ENCODE results near the gene SIGLEC7. TPM values are rescaled to one million over a fixed set of nuclear protein-coding genes. Genes with fewer than 3 reads are reported as not detected.
"Not testable (repeated sequence)": the region's sequence is repeated elsewhere in the genome, so short reads cannot be mapped to it uniquely, and the experiment has no call there.

SIGLEC7 gene
- polyA plus RNA-seq, 4 donors, result 0.32 to 0.62 (median 0.43) TPM

DNA sequence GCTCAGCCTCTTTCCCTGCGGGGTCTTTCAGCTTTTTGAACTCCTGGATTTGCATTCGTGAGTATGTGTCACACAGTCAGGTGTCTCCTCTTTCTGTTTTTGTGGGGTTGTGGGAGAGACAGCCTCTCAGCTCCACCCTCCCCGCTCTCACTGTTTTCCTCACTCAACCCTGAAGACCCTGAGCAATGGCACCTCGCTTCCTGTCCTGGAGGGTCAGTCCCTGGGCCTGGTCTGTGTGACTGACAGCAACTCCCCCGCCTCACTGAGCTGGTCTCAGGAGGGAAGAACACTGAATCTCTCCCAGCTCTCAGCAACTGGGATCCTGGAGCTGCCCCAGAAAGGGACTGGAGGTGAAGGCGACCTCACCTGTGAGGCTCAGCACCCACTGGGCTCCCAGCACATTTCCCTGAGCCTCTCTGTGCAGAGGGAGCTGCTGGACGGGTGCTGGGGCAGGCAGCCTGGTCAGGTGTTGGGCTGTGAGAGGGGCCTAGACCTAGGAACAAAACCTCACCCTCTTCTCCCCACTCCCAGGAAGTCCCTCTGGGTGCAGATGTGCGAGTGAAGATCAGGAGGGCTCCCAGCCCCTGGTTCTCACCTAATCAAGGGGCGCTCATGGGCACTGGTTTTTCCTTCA is 4.2 kb upstream of the SIGLEC7 start:
- no peak for DNase-seq (ENCODE audit: low read depth in 4 of 4, low spot score in 3 of 4)

DNA sequence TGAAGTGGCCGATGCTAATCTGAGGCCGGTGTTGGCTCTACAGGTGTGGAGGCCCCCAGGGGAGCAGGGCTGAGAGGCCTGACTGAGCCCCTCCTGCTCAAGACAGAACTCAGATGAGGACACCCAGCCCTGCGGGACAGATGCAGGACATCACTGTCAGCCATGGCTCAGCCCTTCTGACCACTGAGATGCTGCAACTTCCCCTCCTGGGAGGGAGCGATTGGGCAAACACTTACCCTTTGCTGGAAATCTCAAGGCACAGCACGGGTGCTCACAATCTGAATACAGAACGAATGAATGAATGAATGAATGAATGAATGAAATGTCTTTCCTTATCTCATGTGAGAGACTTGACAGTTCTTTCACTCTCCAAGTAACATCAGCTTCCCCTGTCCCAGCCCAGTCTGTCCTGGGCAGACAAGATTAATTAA is 3.5 kb upstream of the SIGLEC7 start:
- DNase-seq (ENCODE audit: low read depth in 4 of 4, low spot score in 3 of 4), result no peak

DNA sequence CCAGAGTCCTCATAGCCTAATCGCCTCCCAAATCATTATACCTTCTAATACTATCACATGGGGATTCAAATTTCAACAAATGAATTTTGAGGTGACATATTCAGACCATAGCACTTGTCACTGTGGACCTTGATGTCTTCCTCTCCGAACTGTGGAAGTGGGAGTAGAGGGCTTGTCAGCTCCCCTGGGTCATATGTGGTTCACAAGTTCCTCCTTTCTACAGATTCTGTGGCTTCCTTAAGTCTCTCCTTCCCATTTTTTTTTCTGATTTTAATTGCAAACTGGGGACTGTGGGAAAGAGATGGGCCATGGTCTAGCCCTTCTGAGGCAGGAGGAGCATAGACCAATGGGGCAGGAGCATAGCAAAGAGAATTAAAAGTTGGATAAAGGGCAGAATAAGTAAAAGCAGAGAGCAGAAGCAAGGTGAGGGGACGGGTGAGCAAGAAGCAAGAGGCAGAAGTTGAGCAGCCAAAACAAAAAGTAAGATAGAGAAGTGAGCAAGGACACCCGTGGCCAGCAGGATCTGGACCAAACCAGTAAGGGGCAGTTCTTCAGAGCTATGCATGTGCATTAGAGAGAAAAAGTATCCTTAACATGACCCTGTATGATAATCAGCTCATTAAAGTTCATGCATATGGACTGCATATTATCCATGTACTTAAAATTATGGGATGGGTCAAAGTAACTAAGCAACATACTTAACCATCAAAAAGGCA is 2.6 kb upstream of the SIGLEC7 start:
- no peak for DNase-seq (ENCODE audit: low read depth in 4 of 4, low spot score in 3 of 4)

DNA sequence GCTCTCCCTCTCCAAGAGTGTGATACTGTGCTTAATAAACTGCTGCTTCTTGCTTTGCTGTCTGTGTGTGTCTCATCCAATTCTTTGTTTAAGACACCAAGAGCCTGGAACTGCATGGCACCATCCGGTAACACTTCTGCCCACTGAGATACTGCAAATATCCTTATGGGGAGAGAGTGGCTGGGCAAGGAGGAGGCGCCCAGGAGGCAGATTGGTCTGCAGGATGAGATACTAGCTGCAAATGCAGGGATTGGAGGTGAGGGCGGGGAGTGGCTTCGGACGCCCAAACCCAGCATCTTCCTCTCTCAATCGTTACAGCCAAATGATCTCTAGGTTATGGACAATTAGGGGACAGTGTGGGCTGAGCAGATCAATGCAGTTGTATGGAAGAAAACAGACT is 1.7 kb upstream of the SIGLEC7 start:
- no peak for DNase-seq (ENCODE audit: low read depth in 4 of 4, low spot score in 3 of 4)

DNA sequence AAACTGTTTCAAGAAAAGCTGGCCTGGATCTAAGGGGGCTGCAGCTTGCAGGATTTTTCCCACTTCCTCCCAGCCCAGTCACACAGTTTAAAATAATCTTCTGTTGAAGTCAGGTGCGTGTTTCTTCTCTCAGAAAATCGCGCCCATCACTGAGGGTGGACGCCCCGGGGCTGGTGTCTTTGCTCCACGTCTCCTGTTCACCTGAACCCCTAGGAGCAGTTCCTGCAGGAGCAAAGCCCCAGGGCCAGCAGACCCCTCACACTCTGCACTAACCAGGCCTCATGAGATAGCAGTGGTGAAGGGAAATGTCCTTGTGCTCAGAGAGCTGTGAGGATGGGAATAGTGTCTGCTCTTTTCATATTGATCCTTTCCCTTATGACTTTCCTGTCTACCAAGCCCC is 920 bp upstream of the SIGLEC7 start:
- no peak for DNase-seq (ENCODE audit: low read depth in 4 of 4, low spot score in 3 of 4)

DNA sequence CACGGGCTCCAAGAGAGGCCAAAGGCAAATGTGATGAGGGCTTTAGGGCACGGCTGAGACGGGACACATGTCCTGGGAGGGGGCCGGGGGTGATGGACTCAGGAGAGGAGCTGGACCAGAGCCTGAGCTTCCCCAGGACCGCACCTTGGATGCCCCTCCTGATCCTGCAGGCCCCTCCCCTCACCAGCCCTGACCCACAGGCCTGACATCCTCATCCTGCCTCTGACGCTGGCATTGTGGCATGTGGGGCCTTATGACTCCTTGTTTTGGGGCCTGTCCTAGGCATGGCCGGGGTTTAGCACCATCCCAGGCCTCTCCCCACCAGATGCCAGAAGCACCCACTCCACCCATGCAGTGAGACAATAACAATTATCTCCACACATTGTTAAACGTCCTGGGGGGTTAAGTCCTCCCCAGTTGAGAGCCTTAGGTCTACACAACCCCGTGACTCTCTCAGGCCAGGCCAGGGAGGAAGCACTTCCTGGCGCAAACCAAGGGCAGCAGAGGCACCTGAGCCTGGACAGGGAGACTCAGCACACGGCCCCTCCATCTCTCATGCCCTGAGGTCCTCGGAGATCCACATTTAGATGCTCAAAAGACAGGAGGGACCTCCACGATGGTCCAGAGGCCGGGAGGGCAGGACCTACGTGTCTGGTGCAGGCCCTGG is 841 bp downstream of the SIGLEC7 start:
- not testable (repeated sequence) for DNase-seq (ENCODE audit: low read depth in 4 of 4, low spot score in 3 of 4)

DNA sequence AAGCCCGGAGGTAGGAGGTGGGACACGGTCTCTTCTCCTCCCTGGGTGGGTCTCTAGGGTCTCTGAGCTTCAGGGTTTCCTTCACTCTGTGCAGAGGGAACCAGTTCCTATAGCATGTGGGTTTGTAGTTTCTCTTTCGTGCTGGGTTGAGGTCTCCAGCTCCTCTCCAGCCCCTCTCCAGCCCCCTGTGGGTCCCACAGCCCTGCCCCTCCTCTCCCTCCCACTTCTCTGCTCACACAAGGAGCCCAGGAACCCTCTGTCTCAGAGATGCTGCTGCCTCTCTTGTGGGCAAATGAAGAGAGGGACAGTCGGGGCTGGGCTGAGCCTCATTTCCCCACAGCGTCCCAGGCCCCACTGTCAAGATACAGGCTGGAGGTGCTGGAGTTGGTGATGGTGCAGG is 1.4 kb downstream of the SIGLEC7 start:
- no peak for DNase-seq (ENCODE audit: low read depth in 4 of 4, low spot score in 3 of 4)

DNA sequence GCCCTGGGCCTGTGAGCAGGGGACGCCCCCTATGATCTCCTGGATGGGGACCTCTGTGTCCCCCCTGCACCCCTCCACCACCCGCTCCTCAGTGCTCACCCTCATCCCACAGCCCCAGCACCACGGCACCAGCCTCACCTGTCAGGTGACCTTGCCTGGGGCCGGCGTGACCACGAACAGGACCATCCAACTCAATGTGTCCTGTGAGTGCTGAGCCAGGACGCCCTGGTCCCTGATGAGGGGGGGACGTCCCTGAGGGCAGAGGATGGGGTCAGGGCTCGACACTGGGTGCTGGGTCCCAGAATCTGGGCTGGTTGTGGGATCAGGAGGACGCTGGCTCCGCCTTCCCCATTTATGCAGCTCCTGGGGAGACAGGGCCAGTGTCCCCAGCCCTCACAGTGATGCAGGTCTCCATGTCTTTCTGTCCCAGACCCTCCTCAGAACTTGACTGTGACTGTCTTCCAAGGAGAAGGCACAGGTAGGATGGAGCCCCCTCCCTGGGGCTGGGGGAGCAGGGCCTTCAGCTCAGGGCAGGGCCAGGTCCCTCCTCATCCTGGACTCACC is 2.5 kb downstream of the SIGLEC7 start:
- no peak for DNase-seq (ENCODE audit: low read depth in 4 of 4, low spot score in 3 of 4)

DNA sequence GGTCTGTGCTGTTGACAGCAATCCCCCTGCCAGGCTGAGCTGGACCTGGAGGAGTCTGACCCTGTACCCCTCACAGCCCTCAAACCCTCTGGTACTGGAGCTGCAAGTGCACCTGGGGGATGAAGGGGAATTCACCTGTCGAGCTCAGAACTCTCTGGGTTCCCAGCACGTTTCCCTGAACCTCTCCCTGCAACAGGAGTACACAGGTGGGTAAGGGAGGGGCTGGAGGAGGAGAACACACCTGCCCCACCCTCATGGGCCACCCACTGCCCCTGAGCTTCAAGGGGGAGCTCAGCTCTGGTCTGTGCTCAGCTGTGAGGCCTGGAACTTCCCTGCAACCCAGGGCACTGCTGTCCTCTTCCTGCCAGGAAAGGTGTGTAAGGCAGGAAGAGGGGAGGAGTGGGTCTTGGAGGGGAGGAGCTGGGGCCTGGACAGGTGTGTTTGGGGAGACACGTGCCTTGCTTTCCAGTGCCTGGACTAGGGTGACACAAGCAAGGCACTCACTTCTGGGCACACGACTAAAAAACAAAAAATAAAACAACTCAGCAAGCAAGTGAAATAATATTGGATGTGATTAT is 3.9 kb downstream of the SIGLEC7 start:
- DNase-seq (ENCODE audit: low read depth in 4 of 4, low spot score in 3 of 4), result no peak

DNA sequence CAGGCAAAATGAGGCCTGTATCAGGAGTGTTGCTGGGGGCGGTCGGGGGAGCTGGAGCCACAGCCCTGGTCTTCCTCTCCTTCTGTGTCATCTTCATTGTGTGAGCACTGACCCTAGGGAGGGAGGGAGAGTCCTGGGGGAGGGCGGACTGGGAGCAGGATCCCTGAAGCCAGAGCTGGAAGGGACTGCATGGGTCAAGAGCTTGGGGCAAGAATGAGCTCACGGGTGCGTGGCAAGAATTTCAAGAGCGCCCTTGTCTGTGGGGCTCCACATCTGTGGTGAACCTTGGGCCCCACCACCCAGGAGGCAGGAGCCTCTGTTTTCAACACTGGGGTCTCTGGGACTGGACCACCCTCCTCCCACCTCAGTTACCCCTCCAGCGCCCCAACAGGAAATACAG is 4.7 kb downstream of the SIGLEC7 start:
- no peak for DNase-seq (ENCODE audit: low read depth in 4 of 4, low spot score in 3 of 4)

DNA sequence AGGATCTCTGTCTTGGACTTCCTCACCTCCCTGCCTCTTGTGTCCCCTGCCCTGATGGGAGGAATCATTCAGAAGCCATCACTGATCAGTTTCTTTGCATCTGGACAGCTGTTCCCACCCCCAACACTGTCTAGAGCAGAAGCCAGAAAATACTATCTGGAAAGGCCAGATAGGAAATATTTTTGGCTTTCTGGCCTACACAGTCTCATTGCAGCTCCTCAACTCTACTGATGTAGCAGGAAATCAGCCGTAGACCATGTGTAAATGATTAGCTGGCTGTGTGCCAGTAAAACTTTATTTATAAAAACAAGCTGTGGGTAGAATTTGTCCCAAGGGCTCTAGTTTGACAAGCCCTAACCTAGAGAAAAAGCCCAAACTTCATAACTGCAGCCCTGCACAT is 5.6 kb downstream of the SIGLEC7 start:
- DNase-seq (ENCODE audit: low read depth in 4 of 4, low spot score in 3 of 4), result no peak

DNA sequence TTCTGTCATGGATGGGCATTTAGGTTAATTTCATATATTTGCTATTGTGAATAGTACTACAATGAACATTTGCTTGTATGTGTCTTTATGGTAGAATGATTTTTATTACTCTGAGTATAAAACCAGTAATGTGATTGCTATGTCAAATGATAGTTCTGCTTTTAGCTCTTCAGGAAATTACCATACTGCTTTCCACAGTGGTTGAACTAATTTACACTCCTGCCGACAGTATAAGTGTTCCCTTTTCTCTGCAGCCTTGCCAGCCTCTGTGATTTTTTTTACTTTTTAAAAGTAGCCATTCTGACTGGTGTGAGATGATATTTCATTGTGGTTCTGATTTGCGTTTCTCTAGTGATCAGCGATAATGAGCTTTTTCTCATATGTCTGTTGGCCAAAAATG is 6.5 kb downstream of the SIGLEC7 start:
- no peak for DNase-seq (ENCODE audit: low read depth in 4 of 4, low spot score in 3 of 4)

DNA sequence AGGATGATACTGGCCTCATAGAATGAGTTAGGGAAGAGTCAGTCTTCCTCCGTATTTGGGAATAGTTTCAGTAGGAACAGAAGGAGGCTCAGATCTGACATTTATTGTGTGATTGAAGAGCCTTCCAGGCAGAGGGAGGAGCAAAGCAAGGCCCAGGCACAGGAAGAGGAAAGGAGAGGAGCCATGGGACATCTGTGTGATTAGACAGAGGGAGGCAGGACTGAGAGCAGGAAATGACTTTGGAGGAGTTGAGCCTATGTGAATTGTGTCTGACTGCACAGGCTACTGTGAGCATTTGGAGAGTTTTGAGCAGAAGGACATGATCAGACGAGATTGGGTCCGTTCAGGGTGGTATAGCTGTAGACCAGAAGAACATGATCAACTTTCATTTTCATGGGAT is 8.5 kb downstream of the SIGLEC7 start:
- DNase-seq (ENCODE audit: low read depth in 4 of 4, low spot score in 3 of 4), result no peak

DNA sequence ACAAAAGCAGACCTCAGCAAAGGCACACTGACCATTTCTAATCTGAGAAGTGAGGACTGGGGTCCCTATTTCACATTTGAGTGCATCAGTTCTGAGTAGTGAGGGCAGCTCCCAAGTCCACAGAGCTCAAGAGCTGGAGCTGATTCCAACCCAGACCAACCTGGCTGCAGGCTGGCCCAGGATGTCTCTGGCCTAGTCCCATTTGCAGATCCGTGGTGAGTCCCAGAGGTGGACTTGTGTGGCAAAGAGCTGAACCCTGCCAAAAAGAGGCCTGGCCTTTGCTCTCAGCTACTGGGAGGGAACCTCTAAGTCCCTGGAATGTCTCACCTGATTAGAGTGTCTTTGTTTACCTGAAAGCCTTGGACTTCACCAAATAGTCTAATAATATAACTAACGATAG is 14.6 kb downstream of the SIGLEC7 start:
- no peak for DNase-seq (ENCODE audit: low read depth in 4 of 4, low spot score in 3 of 4)

DNA sequence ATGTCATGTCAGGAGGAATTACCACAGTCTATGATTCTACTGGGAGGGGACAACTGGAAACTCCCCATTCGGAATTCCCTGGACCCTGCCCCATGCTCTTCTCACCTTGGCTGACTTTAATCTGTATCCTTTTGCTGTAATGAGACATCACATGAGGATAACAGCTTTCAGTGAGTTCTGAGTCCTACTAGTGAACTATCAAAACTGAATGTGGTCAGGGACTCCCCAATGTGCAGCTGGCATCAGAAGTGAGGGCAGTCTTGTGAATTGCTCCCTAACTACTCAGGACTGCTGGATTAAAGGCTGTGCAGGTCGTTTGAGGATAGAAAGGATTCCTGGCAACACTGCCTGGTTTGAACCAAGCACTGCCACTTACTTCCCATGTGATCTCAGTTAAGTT is 15.2 kb downstream of the SIGLEC7 start:
- no peak for DNase-seq (ENCODE audit: low read depth in 4 of 4, low spot score in 3 of 4)

DNA sequence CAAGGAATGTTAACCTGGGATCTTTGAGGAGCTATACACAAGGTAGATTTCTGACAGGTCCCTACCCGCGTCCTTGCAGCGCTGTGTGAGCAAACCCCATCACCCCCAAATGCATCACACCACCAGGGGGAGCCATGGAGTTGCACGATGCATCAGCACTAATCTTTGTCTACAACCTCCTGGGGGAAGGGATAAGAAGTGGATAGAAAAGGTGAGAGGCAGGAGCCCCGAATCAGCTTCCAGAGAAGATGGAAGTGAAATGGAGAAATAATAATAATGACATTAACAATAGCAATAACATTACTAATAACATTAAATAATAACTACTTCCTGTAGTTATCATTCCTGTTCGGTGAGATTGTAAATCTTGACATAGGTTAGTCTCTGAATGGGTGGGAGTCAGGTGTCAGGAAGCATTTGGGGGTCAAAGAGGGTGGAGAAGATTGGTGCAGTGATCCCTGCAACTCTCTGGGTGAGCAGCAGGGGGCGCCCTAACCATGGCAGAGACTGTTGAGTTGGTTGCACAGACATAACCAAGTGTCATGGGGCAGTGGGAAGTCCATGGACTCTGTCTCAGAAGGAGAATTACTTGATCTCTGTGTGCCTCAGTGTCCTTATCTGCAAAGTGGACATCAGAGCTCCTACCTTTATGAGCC is 16.5 kb downstream of the SIGLEC7 start:
- no peak for DNase-seq (ENCODE audit: low read depth in 4 of 4, low spot score in 3 of 4)

DNA sequence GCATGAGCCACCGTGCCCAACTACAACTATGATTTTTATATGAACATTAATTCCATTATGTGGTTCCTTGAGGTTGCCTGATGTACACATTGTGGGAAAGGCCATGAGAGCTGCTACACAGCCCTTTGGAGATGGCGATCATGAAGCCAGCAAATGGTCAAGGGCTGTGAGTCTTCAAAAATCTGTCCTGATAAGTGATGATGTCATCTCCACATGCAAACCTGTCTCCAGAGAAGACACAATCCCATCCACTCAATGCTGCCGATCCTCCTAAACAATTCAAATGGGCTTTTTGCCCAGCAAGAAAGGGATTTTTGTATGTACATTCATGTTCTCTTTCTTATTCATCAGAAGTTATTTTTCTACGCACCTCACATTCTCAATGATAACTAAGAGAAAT is 17.6 kb downstream of the SIGLEC7 start:
- no peak for DNase-seq (ENCODE audit: low read depth in 4 of 4, low spot score in 3 of 4)

DNA sequence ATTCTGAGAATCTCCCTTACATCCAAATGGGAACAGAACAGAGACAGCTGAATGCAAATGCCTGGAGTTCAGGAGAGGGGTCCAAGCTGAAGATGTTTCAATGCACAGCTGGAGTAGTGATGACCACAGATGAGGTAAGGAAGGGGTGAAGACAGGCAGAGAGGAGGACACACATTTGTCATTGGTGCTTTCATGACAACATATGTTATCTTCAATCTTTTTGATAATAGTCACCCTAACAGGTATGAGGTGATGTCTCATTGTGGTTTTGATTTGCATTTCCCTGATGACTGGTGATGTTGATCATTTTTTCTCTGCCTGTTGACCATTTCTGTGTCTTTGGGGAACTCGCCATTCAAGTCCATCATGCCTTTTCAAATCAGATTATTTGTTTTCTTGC is 19.2 kb downstream of the SIGLEC7 start:
- DNase-seq (ENCODE audit: low read depth in 4 of 4, low spot score in 3 of 4), result no peak

DNA sequence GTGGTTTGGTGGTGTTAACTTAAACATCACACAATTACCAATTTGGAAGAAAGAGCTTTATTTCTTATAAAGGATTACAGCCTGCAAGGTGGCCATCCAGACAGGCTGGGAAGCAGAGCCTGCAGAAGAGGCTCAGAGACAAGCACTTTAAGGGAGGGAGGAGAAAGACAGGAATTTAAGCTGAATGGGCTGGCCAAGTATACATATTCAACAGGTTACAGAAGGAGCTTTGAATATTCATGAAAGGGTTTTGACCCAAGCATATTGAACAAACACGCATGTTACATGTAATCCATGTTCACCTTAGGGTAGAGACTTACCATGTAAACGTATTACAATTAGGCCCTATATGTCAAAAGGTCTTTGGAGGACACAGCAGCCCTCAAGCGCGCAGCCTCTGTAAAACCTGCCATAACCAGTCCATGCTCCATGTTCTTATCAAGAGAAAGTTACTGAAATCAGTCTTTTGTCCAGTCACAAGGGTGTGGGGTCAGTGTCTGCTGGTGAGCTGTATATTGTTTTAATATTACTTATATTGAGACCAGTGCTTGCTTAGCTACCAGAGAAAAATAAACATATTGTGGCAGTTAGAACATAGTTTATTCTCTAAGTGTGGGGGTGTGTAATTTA is 19.9 kb downstream of the SIGLEC7 start:
- DNase-seq (ENCODE audit: low read depth in 4 of 4, low spot score in 3 of 4), result no peak

DNA sequence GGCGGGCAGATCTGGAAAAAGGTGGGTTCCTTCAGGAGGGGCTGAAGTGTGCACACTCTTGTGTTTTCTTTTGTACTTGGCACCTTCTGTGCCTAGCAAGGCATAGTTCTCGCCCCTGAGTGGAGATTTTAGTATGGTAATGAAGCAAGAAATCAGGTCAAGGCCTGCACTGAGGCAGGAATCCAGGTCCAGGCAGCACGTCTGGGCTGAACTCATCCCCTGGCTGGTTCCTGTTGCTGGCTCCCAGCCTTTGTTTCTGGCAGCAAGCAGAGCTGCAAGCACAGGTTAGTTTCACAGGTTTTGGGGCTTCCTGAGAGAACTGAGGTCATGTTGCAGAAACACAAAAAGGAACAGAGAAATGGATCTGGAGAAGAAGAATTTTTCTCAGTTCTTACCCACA is 21.2 kb downstream of the SIGLEC7 start:
- no peak for DNase-seq (ENCODE audit: low read depth in 4 of 4, low spot score in 3 of 4)

Data from right renal pelvis (tissue), 4 donors.